Central memory CD4-positive, alpha-beta T cell (primary cell): Measurements from ENCODE around the gene FAM219A.
"Not testable (repeated sequence)": the region's sequence is repeated elsewhere in the genome, so short reads cannot be mapped to it uniquely, and the experiment has no call there.

Experiments used
- DNase-seq: peaks from one replicate; pipeline ENCODE4 v3.0.0; 2022

The FAM219A gene

GRCh38 chr9:34374905-34375552 is 83.3 kb downstream of the FAM219A start:
- no peak for DNase-seq

GRCh38 chr9:34374339-34374738 is 84.0 kb downstream of the FAM219A start:
- no peak for DNase-seq

GRCh38 chr9:34373749-34374148 is 84.6 kb downstream of the FAM219A start:
- no peak for DNase-seq

- no peak for DNase-seq
Observed at GRCh38 chr9:34372467-34373011, 85.8 kb downstream of the FAM219A start.

- DNase-seq: no peak
Observed at GRCh38 chr9:34371886-34372466, 86.4 kb downstream of the FAM219A start.

- DNase-seq: no peak
Observed at GRCh38 chr9:34370970-34371880, 87.1 kb downstream of the FAM219A start.

GRCh38 chr9:34370335-34370969 is 87.9 kb downstream of the FAM219A start:
- no peak for DNase-seq

GRCh38 chr9:34369636-34370035 is 88.7 kb downstream of the FAM219A start:
- no peak for DNase-seq

GRCh38 chr9:34368796-34369195 is 89.6 kb downstream of the FAM219A start:
- not testable (repeated sequence) for DNase-seq

- DNase-seq: not testable (repeated sequence)
Observed at GRCh38 chr9:34367751-34368410, 90.5 kb downstream of the FAM219A start.

GRCh38 chr9:34366365-34366764 is 92.0 kb downstream of the FAM219A start:
- no peak for DNase-seq

- no peak for DNase-seq
Observed at GRCh38 chr9:34365282-34365681, 93.1 kb downstream of the FAM219A start.

- DNase-seq: no peak
Observed at GRCh38 chr9:34363619-34364351, 94.6 kb downstream of the FAM219A start.

GRCh38 chr9:34362614-34363214 is 95.7 kb downstream of the FAM219A start:
- DNase-seq: no peak

GRCh38 chr9:34352957-34353356 is 105.4 kb downstream of the FAM219A start:
- DNase-seq: not testable (repeated sequence)

GRCh38 chr9:34352122-34352652 is 106.2 kb downstream of the FAM219A start:
- DNase-seq: not testable (repeated sequence)

GRCh38 chr9:34349324-34349723 is 109.0 kb downstream of the FAM219A start:
- no peak for DNase-seq
